HG03432 (cell line): Measurements from ENCODE around the gene RAP1GAP2.
"Not testable (repeated sequence)": the region's sequence is repeated elsewhere in the genome, so short reads cannot be mapped to it uniquely, and the experiment has no call there.

ENCODE experiments used
- ATAC-seq: cut with Tn5 transposase; IDR thresholded peaks from one replicate; pipeline ENCODE4 v1.9.1; 2021; ENCODE audit warnings: mild to moderate bottlenecking, moderate library complexity; ENCODE audit not compliant: unreplicated experiment

Gene RAP1GAP2

GRCh38 chr17:2991396-2992180, 195.3 kb downstream of the RAP1GAP2 start:
- not testable (repeated sequence) for ATAC-seq

- no peak for ATAC-seq
Observed at GRCh38 chr17:2994441-2994840, 198.2 kb downstream of the RAP1GAP2 start.

GRCh38 chr17:2995377-2995776, 199.1 kb downstream of the RAP1GAP2 start:
- no peak for ATAC-seq

- ATAC-seq: no peak
Observed at GRCh38 chr17:2995886-2996809, 199.9 kb downstream of the RAP1GAP2 start.

GRCh38 chr17:2996810-2997670, 200.8 kb downstream of the RAP1GAP2 start:
- no peak for ATAC-seq

DNA sequence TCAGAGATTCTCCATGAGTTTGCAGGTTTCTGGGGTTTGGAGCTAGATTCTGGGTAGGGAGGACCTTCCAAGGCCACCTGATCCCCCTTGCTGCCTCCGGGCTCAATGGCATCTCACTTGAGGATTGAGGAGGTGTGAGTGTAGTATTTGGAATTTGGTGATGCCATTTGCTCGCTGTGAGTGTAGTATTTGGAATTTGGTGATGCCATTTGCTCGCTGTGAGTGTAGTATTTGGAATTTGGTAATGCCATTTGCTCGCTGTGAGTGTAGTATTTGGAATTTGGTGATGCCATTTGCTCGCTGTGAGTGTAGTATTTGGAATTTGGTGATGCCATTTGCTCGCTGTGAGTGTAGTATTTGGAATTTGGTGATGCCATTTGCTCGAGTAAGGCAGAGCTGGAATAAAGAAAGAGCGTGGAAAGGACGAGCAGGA, 202.2 kb downstream of the RAP1GAP2 start:
- ATAC-seq: not testable (repeated sequence)

DNA sequence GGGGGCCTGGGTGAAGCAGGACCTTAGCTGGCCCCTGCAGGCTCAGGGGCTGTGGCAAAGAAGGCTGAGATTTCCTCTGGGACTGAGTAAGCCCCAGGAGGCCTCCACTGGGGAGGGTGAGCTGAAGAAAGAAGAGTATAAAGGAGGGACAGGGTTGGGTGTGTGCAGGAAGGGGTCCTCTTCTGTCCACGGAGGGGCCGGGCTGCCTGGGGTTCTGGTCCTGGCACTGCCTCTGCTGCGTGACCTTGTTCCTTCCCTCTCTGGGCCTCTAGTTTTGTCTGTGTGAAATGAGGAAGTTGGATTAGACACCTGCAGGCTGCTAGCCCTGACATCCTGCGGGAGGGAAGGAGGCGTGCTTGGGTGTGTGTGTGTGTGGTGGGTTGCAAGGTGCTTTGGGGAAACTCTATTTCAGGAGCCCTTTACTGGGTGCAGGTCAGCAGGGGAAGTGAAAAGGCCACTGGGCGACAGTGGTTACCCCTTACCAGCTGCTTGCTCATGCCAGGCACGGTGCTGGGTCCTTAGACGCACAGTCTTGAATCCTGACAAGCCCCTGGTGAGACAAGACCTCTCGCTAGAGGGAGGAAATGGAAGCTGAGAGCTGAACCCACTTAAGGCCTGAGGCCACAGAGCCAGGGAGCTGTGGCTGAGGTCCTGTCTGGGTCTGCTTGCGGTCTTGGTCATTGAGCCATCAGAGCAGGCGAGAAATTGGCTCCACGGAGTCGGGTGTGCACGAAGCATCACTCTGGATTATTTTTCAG, 206.5 kb downstream of the RAP1GAP2 start:
- ATAC-seq: peak; percentile 66

- ATAC-seq: no peak
Observed at GRCh38 chr17:3003296-3004149, 207.3 kb downstream of the RAP1GAP2 start.

- ATAC-seq: no peak
Observed at GRCh38 chr17:3004150-3004801, 208.0 kb downstream of the RAP1GAP2 start.

GRCh38 chr17:3004925-3005324, 208.7 kb downstream of the RAP1GAP2 start:
- no peak for ATAC-seq

- no peak for ATAC-seq
Observed at GRCh38 chr17:3005696-3006095, 209.5 kb downstream of the RAP1GAP2 start.

GRCh38 chr17:3006801-3007200, 210.6 kb downstream of the RAP1GAP2 start:
- ATAC-seq: no peak

GRCh38 chr17:3007651-3008121, 211.4 kb downstream of the RAP1GAP2 start:
- ATAC-seq: no peak

DNA sequence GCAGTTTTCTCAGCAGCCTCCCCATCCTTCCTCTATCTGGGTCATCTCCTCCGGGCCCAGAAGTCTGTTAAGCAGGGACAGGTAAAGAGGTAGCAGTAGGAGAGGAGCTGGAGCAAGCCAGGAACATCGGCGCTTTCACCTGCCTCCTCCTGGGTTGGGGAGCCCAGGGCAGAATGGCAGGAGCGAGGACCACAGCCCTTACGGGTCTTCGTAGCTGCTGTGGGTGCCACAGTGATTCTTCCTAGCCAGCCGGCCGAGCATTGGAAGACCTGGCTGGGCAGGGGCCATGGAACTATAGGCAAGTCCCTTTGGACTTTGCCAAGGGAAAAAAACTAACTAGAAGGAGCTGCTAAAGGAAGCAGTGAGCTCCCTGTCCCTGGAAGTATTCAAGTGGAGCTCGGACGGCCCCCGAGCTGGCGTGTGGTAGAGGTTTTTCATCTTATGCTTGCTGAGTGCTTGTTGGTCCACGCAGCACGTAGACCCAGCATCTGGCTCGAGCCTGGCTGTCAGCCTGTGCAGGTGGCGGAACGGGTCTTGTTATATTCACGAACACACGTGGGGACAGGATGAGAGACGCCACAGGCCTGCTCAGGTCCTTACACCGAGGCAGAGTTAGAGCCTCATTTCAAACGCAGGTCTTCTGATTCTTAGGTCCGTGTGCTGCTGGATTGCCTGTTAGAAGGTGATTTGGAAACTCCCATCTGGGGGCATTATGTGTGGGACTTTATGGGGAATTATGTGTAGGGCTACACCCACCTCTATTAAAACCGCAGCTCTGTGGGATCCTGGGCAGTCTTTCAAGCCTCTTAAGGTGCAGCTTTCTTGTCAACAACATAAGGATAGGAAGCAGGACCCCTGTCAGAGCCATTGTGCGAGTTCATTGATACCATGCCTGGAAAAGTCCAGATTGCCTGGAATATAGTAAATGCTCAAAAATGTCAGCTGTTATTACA, 212.4 kb downstream of the RAP1GAP2 start:
- no peak for ATAC-seq

DNA sequence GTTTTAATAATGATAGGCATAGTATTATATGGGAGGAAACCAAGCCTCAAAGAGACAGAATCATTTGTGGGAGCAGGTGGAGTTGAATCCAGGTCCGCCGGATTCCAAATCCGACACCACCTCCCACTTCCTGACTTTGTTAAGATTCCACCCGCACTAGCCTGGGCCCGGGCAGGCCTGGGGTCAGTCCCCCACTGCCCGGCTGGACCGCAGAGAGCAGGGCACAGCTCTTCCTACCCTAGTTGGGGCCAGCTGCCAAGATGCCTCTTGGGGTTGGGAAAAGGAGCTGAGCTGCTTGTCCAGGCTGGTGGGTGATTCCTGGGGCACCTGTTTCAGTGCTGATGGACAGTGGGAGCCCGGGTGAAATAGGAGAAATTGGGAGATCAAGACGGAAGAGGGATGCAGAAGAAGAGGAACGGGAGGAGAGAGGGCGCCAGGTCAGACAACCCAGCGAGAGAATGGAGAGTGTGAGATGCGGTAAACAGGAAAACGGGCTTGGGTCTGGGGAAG, 213.2 kb downstream of the RAP1GAP2 start:
- no peak for ATAC-seq

GRCh38 chr17:3011891-3012290, 215.7 kb downstream of the RAP1GAP2 start:
- ATAC-seq: no peak

DNA sequence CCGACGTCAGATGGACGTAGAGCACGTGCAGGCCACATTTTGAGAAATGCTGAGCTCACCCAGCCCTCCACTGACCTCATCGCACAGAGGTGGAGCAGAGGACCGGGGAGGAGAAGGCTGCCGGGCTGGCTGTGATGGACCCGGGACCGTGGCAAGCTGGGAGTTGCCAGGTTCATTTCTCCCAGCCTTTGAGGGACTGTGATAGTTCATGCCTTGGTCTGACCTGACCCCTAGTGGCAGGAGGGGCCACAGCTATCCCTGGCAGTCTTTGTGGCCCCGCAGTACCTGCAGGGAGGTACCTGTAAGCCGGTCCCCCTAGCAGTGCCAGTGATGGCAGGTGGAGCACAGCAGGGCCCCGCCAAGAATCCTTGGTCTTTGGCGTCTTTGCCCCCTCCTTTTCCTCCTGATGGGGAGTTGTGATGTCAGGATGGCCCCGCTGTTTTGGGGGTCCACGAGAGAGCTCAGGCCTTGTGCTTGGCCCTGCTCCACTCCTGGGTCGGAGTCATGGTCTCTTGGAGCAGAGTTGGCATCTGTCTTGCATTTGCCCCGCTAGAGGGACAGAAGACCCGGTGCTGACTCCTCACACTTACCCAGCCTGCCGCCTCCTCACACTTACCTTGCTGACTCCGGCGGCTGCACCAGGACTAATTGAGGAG, 216.8 kb downstream of the RAP1GAP2 start:
- ATAC-seq: no peak
